Pancreas (tissue), 10 donors: ENCODE data around the gene SLIT3. TPM values are rescaled to one million over a fixed set of nuclear protein-coding genes. Genes with fewer than 3 reads are reported as not detected.

ENCODE experiments used
- ATAC-seq, 4 donors: fragments of 200-7000 bp; cut with Tn5 transposase; one replicate each; pipeline versions ENCODE4 v1.8.0 to v1.9.1; 2020; ENCODE audit warnings: mild to moderate bottlenecking in 4 of 4, moderate library complexity in 4 of 4
- DNase-seq, 6 donors: peaks; one replicate each; pipeline ENCODE4 v3.0.0-alpha.2; 2020
- FAIRE-seq: peaks from 2 replicates; lab custom pipeline; 2012; peaks lifted over from hg19 to GRCh38; lab: Jason Lieb, UNC
- H3K27ac ChIP-seq, 4 donors: fragments of 200-600 bp; sonication (generic); 1 replicate in 3 of 4; 2 replicates in 1 of 4; pipeline versions ENCODE4 v1.5.0 to v1.8.0; 2020
- H3K27me3 ChIP-seq, 4 donors: fragments of 200-600 bp; one replicate each; pipeline ENCODE4 v1.8.0; 2021
- H3K36me3 ChIP-seq, 3 donors: fragments of 200-600 bp; sonication (generic) in 1 of 3; one replicate each; pipeline versions ENCODE4 v1.5.0 to v1.8.0; 2020 to 2021
- H3K4me1 ChIP-seq, 3 donors: fragments of 200-600 bp; one replicate each; pipeline ENCODE4 v1.8.0; 2021
- H3K4me3 ChIP-seq, 4 donors: fragments of 200-600 bp; sonication (generic) in 2 of 4; one replicate each; pipeline versions ENCODE4 v1.5.0 to v1.8.0; 2020 to 2021
- H3K9me3 ChIP-seq, 4 donors: fragments of 200-600 bp; one replicate each; pipeline ENCODE4 v1.8.0; 2021
- CTCF ChIP-seq, 4 donors: fragments of 200-600 bp; sonication (generic) in 3 of 4; IDR thresholded peaks; one replicate each; pipeline versions ENCODE4 v1.5.0 to v1.8.0; 2021; ENCODE audit warnings: antibody characterized with exemption in 4 of 4
- WGBS, 2 donors: extraction: QIAGEN DNeasy Blood & Tissue Kit; methylation state at CpG; one replicate each; pipeline ENCODE4 v1.1.7; 2013; 5-methylcytosine and 5-hydroxymethylcytosine counted together
- intact Hi-C, 3 donors: fragments of 100-400 bp; cut with DNase I; formaldehyde crosslinking; loops; one replicate each; pipeline versions ENCODE4 v1.11.1 to v1.14.2; 2022
- polyA plus RNA-seq, 2 donors: library from polyadenylated mRNA; stranded (reverse); fragments of 200-250 nt; gene quantifications; one replicate each; pipeline ENCODE4 v1.2.3, GENCODE V29; 2013
- total RNA-seq, 6 donors: library from RNA; stranded (reverse); fragmentation: NEBNext Ultra II Directional in 4 of 6; extraction: Animal tissue kit (Norgen Biotek cat#: 25700) in 4 of 6; gene quantifications; one replicate each; pipeline versions ENCODE4 v1.2.1 to v1.2.4, GENCODE V29; 2021 to 2023
- donor health status: healthy with polysubstance abuse.
- donor health status: DM: no; HTN: no; CAD: no; lungs with moderate emphysema.
- donor health status: DM: no; HTN: no; CAD: no.
- donor health status: control.
- donor health status: control.
- donor health status: Bipolar disorder and iron deficiency.
- donor health status: DM: yes; HTN: yes; CAD: no.
- donor health status: DM: no; HTN: no; CAD: no.
- donor health status: DM: no; HTN: no; CAD: no.
- donor health status: DM: yes; HTN: yes; CAD: no.

Gene SLIT3
- total and polyA plus RNA-seq, 8 donors = 1.1 to 11.4 (median 2.1) TPM

GRCh38 chr5:168836603-168837231, 464.2 kb downstream of the SLIT3 start:
- intact Hi-C loops = no loop called here
- Histone ChIP-seq H3K36me3 (no peaks in the 10 kb centered on the region), H3K9me3 (no peaks in the 10 kb centered on the region), H3K4me3 (no peak overlapping the region), H3K4me1 (no peaks in the 10 kb centered on the region), H3K27ac (no peak overlapping the region), H3K27me3 (no peaks in the 10 kb centered on the region)
- 65 to 71% methylated on average over 7 of the region's 7 CpGs for WGBS, 2 donors
- ATAC-seq = no peak
- no peak for FAIRE-seq
- TF ChIP-seq CTCF (IDR thresholded peaks at IDR 0.05) = no peak
- no peak for DNase-seq

GRCh38 chr5:168833936-168834335, 467.0 kb downstream of the SLIT3 start:
- Histone ChIP-seq H3K36me3 (no peaks in the 10 kb centered on the region), H3K9me3 (no peaks in the 10 kb centered on the region), H3K27ac (no peak overlapping the region), H3K27me3 (no peaks in the 10 kb centered on the region), H3K4me1 (no peaks in the 10 kb centered on the region), H3K4me3 (no peak overlapping the region)
- TF ChIP-seq CTCF (IDR thresholded peaks at IDR 0.05) = no peak
- WGBS, 2 donors = 60 to 69% methylated on average over 4 of the region's 4 CpGs
- ATAC-seq (no peak), FAIRE-seq (no peak), DNase-seq (no peak)
- intact Hi-C loops = no loop called here

GRCh38 chr5:168833383-168833782, 467.6 kb downstream of the SLIT3 start:
- Histone ChIP-seq H3K27me3 (no peaks in the 10 kb centered on the region), H3K36me3 (no peaks in the 10 kb centered on the region), H3K4me3 (no peak overlapping the region), H3K9me3 (no peaks in the 10 kb centered on the region), H3K27ac (no peak overlapping the region), H3K4me1 (no peaks in the 10 kb centered on the region)
- intact Hi-C loops = no loop called here
- no peak for ATAC-seq
- no peak for TF ChIP-seq CTCF (IDR thresholded peaks at IDR 0.05)
- no peak for FAIRE-seq
- 35 to 44% methylated on average over 3 of the region's 3 CpGs for WGBS, 2 donors
- no peak for DNase-seq

- no peak for FAIRE-seq
- intact Hi-C loops = no loop called here
- WGBS, 2 donors = 77 to 85% methylated on average over 6 of the region's 6 CpGs
- H3K27ac ChIP-seq = no peak overlapping the region
- DNase-seq = no peak
- ATAC-seq = no peak
- TF ChIP-seq CTCF (IDR thresholded peaks at IDR 0.05) = no peak
- H3K9me3 ChIP-seq = no peaks in the 10 kb centered on the region
- H3K36me3 ChIP-seq = no peaks in the 10 kb centered on the region
- no peaks in the 10 kb centered on the region for H3K27me3 ChIP-seq
- no peak overlapping the region for H3K4me3 ChIP-seq
- no peaks in the 10 kb centered on the region for H3K4me1 ChIP-seq
Measured at GRCh38 chr5:168832308-168832707, 468.6 kb downstream of the SLIT3 start.

- 66 to 73% methylated on average over 7 of the region's 7 CpGs for WGBS, 2 donors
Measured at GRCh38 chr5:168831383-168831782, 469.6 kb downstream of the SLIT3 start.

More at GRCh38 chr5:168831383-168831782, 469.6 kb downstream of the SLIT3 start:
- no peak overlapping the region for H3K4me3 ChIP-seq
- FAIRE-seq = no peak
- no peaks in the 10 kb centered on the region for H3K36me3 ChIP-seq
- no peaks in the 10 kb centered on the region for H3K4me1 ChIP-seq
- no peak for ATAC-seq
- no peaks in the 10 kb centered on the region for H3K9me3 ChIP-seq
- TF ChIP-seq CTCF (IDR thresholded peaks at IDR 0.05) = no peak
- DNase-seq = no peak
- intact Hi-C loops = no loop called here
- no peaks in the 10 kb centered on the region for H3K27me3 ChIP-seq
- no peak overlapping the region for H3K27ac ChIP-seq
